Epithelial cell of proximal tubule (primary cell): ENCODE data around the gene PRPF40B. TPM values are rescaled to one million over a fixed set of nuclear protein-coding genes. Genes with fewer than 3 reads are reported as not detected.

Experiments
- DNase-seq: peaks from one replicate; pipeline ENCODE4 v3.0.0-alpha.2; 2011; ENCODE audit warnings: low read depth
- H3K4me3 ChIP-seq: 2 replicates; pipeline ENCODE4 v1.5.1; 2011; ENCODE audit warnings: low read depth, mild to moderate bottlenecking, low read length
- total RNA-seq: library from RNA; depleted of rRNA; stranded (reverse); fragments of >200 nt; gene quantifications from 2 replicates; pipeline ENCODE4 v1.2.3, GENCODE V29; 2015
- TF ChIP-seq, protein P1 (sequence below): conservative IDR thresholded peaks from 2 replicates; pipeline ENCODE4 v1.5.1; 2012; ENCODE audit warnings: low read depth, mild to moderate bottlenecking, low read length

The PRPF40B gene
- 10.6 and 12.4 TPM in 2 replicates for total RNA-seq

DNA sequence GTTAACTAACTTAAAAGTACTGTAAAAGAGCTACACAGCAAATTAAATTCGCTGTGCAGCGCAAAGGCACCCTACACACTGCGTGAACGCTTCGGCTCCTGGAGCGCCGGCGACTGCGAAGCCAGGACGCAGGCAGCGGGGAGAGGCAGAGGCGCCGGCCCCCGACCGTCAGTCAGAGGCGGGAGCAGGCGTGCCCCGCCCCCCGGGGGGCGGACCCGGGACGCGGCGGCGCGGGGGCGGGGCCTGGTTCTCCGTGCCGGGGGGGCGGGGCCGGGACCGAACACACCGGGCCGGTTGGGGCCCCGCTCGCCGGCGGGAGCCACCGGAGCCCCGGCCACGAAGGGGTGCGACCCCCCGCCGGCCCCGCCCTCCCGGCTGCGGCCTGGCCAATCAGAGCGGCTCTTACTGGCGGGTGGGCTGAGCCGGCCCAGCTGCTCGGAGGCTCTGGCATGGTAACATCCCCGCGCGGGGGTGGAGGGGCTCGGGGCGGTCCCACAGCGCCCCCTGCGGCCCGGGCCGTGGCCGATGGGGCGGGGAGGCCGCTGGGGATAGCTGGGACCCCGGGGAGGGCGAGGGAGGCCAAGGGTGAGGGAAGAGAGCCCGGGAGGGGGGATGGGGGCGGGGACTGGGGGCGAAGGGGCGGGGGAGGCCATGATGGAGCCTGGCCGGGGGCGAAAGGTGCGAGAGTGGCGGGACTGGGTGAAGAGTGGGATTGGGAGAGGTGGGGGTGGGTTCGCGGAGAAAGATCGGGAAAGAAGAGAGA, at the start of gene PRPF40B:
Gene PRPF40B (plus strand): TSS at position 420 of the 763 bp plus-strand sequence. CDS start 30 bp downstream, at position 450.
- TF ChIP-seq, protein P1, sequence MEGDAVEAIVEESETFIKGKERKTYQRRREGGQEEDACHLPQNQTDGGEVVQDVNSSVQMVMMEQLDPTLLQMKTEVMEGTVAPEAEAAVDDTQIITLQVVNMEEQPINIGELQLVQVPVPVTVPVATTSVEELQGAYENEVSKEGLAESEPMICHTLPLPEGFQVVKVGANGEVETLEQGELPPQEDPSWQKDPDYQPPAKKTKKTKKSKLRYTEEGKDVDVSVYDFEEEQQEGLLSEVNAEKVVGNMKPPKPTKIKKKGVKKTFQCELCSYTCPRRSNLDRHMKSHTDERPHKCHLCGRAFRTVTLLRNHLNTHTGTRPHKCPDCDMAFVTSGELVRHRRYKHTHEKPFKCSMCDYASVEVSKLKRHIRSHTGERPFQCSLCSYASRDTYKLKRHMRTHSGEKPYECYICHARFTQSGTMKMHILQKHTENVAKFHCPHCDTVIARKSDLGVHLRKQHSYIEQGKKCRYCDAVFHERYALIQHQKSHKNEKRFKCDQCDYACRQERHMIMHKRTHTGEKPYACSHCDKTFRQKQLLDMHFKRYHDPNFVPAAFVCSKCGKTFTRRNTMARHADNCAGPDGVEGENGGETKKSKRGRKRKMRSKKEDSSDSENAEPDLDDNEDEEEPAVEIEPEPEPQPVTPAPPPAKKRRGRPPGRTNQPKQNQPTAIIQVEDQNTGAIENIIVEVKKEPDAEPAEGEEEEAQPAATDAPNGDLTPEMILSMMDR, result peak; percentile 49
- DNase-seq, result peak; percentile 15
- peak within 1 kb of the TSS; percentile 64 for H3K4me3 ChIP-seq

DNA sequence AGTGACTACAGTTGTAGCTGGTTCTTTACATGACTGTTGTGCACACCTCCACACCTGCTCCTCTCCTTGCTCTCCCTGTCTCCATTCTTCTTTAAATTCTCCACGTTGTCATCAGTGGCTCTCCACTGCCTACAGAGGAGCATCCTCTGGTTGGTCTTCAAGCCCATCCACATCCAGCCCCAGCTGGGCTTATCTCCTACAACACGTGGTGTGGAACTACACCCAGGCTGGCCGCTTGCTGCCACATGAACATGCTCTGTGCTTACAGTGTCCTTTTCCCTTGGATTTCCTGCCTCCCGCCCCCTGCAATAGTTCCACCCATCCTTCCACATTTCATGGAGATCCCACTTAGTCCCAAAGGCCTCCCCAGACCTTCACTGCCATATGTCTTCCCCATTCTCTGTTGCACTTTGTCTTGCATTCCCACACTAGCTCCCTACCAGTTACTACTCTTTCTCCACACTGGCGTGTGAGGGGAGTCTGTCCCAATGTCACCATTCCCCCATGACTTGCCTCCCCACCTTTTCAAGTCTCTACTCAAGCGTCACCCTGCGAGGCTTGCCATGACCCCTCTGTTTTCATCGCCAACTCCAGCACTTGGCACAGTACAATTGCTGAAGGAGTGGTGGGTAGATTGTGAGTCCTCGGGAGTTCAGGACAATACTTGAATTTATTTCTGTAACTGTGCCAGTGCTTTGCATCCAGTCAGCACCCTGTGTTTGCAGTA, 45.6 kb upstream of the PRPF40B start:
- TF ChIP-seq, protein P1, result no peak
- H3K4me3 ChIP-seq, result no peak overlapping the region
- no peak for DNase-seq

DNA sequence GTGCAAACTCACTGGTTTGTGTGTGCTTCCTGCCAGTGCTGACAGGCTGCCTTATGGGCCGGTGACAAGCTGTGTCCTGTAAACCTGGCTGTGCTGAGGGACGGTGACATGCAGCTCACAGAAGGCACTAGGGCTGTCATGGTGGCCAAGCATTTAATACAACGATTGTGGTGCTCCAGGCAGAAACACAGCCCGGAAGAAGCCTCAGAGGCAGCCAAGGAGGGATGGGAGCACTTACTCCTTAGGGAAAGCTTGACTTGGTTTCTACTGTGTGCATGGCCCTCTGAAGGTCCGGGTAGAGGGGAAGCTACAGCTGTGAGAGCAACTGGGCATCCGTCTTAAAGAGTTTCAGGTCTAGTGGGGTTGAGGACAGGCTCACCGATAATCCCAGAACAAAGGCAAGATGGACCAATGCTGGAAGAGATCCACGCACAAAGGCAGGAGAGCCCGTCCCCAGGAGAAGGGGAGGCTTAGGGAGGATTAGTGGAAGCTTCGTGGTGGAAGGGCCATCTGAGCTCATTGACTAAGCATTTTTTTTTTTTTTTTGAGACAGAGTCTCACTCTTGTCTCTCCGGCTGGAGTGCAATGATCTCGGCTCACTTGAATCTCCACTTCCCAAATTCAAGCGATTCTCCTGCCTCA, 44.8 kb upstream of the PRPF40B start:
- TF ChIP-seq, protein P1, result no peak
- no peak overlapping the region for H3K4me3 ChIP-seq
- no peak for DNase-seq

DNA sequence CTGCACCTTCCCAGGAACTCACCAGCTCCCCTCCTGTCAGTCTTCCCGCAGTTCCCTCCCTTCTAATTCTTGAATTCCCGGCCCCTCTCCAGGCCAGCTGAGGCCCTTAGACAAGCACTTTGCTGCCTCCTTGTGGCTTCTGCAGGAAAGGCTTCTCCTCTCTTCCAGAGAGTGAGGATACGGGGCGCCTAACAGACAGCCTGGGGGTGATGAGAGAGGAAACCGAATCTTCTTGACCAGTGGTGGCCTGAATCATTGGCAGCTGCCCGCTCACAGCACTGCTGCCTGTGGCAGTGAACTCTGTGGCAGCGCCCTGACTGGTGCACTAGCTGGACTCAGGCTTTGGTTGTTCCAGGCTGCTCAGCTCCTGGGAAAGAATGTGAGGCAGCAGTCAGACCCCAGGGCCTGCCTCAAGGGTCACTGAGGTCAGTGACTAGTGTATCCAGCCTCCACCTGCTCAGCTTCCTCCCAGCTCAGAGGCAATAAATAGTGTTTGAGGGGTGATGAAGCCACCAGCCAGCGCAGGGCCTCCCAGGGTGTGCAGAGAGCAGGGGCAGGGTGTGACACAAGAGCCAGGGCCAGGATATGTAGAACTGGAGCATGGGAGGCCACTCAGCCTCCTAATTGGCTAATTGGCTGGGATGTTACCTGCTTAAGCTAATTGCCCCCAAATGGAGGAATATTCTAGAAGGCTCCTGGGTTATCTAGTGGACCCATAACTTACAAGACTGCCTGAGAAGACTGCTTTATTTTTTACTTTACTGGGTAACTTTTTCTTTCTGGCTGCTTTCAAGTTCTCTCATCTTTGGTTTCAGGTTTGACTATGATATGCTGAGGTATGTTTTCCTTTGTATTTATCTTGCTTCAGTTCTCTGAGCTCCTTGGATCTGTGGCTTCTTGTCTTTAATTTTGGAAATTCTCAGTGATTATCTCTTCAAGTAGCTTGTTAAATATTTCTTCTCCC, 42.5 kb upstream of the PRPF40B start:
- no peak overlapping the region for H3K4me3 ChIP-seq
- TF ChIP-seq, protein P1, result peak; percentile 96
- peak; percentile 47 for DNase-seq

DNA sequence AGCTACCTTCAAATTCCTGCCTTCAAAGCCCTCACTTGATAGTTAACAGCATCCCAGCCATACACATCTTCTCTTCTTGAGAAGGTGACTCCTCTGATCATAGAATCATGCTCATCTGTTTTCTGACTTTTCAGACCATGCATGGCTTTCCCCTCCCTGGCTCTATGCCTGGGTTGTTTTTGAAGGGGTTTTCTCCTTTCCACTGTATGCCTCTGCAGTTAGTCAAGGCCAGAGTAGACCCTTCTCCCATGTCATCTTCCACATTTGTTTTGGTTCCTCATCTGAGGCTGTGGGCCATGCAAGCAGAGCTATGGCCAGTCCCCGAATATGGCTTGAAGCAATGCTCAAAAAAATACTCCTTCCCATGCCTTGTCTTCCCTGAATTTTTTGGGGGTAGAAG, 41.2 kb upstream of the PRPF40B start:
- DNase-seq, result no peak
- H3K4me3 ChIP-seq, result no peak overlapping the region
- TF ChIP-seq, protein P1, result no peak

DNA sequence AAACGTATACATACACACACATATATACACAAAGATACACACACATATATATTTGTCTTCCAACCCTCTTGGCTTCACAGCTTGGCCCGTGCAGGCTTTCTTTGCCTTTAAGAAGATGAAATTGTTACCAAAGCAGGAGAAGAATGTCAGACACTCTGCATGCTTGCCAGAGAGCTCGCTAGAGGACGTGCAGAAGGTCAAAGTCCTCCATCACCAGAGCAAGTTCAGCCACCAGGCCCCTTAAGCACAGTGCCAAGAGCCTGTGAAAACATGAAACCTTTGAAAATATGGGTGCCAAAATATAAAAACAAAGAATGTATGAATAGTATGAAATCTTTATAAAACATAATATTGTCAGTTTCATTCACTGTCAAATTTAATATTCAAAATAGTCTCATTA, 40.5 kb upstream of the PRPF40B start:
- H3K4me3 ChIP-seq, result no peak overlapping the region
- TF ChIP-seq, protein P1, result no peak

More for the DNA sequence above, 40.5 kb upstream of the PRPF40B start:
- DNase-seq, result no peak
